NCI-H748 treated with DMSO at 0.1 percent for 48 hours (cell line): ENCODE data around the gene GPR183.

Source experiments
- DNase-seq: peaks from one replicate; lab custom pipeline; 2025; lab: John Stamatoyannopoulos, UW

The GPR183 gene

DNA sequence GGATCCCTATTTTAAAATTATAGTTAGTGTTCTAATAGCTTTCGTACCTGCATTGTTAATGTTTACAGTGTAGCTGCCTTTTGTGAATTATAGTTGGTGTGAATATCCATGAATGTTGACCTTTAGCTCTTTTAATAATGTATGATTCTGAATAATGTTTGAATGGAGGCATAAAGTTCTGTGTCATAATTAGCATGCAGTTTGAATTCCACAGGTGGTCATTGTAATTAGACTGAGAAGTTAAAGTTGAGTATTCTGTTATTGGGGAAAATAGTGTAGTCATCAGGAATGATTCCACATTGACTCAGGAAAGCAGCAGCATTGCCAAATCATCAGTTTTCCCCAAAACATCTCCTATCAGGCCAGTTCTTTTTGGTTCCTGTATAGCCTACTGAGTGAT, 61.1 kb downstream of the GPR183 start:
- no peak for DNase-seq
